NCI-H2196 treated with DMSO at 0.1 percent for 48 hours (cell line): ENCODE measurements around the gene RGS17.

Experiments used
- DNase-seq: peaks from one replicate; lab custom pipeline; 2025; ENCODE audit not compliant: unreplicated experiment; lab: John Stamatoyannopoulos, UW

RGS17 gene

DNA sequence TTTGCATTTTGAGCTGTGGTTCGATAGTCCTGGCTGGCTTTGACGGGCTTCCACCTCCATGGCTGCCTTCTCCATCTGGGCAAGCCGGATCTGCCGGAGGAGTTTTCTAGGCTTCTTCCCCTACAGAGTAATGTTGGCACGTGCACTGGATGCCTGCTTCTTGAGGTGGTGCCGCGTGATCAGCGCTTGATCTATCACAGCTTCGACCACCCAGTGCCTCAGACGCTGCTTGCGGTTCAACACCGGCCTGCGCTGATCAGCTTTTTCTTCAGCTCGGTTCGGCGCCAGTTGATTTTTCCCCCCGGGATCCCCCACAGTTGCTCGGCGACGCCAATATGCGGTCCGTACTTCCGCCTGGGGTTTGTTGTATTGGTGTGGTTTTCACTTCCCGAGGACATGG is 171.7 kb downstream of the RGS17 start:
- DNase-seq: no peak

DNA sequence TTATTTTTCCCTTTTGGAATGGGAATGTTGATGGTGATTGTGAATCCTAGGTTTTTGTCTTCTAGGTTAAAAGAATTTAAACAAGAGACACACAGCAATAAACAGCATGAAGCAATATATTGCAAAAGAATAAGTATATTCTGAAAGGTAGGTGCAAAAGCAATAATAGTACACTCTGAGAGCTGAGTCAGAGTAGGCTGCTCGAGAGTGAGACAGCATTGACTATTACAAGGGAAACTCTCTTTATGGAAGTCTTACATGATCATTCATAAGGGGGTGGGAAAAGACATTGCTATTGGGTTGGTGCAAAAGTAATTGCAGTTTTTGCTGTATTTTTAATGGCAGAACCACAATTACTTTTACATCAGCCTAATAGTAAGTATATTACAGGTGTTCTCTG is 173.3 kb downstream of the RGS17 start:
- no peak for DNase-seq
